Inferior parietal cortex (tissue), 1 donor: Measurements from ENCODE around the gene NR5A2.

ENCODE experiments used
- DNase-seq: peaks from one replicate; pipeline ENCODE4 v3.0.0-alpha.2; 2016; ENCODE audit errors: extremely low spot score

Gene NR5A2

GRCh38 chr1:200035956-200036618 lies 8.6 kb downstream of the NR5A2 start:
- no peak for DNase-seq

GRCh38 chr1:200036619-200037270 lies 9.2 kb downstream of the NR5A2 start:
- no peak for DNase-seq

- no peak for DNase-seq
Measured at GRCh38 chr1:200037501-200037900, 10.0 kb downstream of the NR5A2 start.

- DNase-seq, result no peak
Measured at GRCh38 chr1:200037904-200038303, 10.4 kb downstream of the NR5A2 start.

- DNase-seq, result no peak
Measured at GRCh38 chr1:200038325-200038980, 10.9 kb downstream of the NR5A2 start.

GRCh38 chr1:200038981-200039848 lies 11.7 kb downstream of the NR5A2 start:
- DNase-seq, result no peak

GRCh38 chr1:200039849-200040474 lies 12.5 kb downstream of the NR5A2 start:
- DNase-seq, result no peak

GRCh38 chr1:200040481-200041138 lies 13.1 kb downstream of the NR5A2 start:
- DNase-seq, result no peak

- DNase-seq, result no peak
Measured at GRCh38 chr1:200041337-200042118, 14.0 kb downstream of the NR5A2 start.

GRCh38 chr1:200042119-200042551 lies 14.6 kb downstream of the NR5A2 start:
- DNase-seq, result no peak

GRCh38 chr1:200042552-200043335 lies 15.2 kb downstream of the NR5A2 start:
- no peak for DNase-seq

GRCh38 chr1:200043336-200043668 lies 15.8 kb downstream of the NR5A2 start:
- no peak for DNase-seq

GRCh38 chr1:200046115-200046514 lies 18.6 kb downstream of the NR5A2 start:
- DNase-seq, result no peak

GRCh38 chr1:200048244-200048643 lies 20.7 kb downstream of the NR5A2 start:
- DNase-seq, result no peak

GRCh38 chr1:200049810-200050209 lies 22.3 kb downstream of the NR5A2 start:
- DNase-seq, result no peak

GRCh38 chr1:200051620-200052019 lies 24.1 kb downstream of the NR5A2 start:
- no peak for DNase-seq

- no peak for DNase-seq
Measured at GRCh38 chr1:200053091-200053490, 25.6 kb downstream of the NR5A2 start.

- DNase-seq, result no peak
Measured at GRCh38 chr1:200053646-200054045, 26.1 kb downstream of the NR5A2 start.

GRCh38 chr1:200058341-200058740 lies 30.8 kb downstream of the NR5A2 start:
- no peak for DNase-seq

- DNase-seq, result no peak
Measured at GRCh38 chr1:200062143-200062542, 34.6 kb downstream of the NR5A2 start.
